Naive B cell (primary cell): ENCODE results near the gene LRRC32. TPM values are rescaled to one million over a fixed set of nuclear protein-coding genes. Genes with fewer than 3 reads are reported as not detected.
A peak's percentile ranks its signal among the peaks of the same experiment; 100 is the strongest.
"Not testable (repeated sequence)": the region's sequence is repeated elsewhere in the genome, so short reads cannot be mapped to it uniquely, and the experiment has no call there.

Experiments used
- ATAC-seq, 2 donors: fragments of 150-1000 bp; cut with Tn5 transposase; 2 replicates each; pipeline ENCODE4 v1.10.0; 2021; ENCODE audit warnings: low read depth in 2 of 2, mild to moderate bottlenecking in 2 of 2, moderate library complexity in 2 of 2
- DNase-seq: peaks from one replicate; pipeline ENCODE4 v3.0.0; 2022
- H3K27ac Mint-ChIP-seq, 6 donors: one replicate each; pipeline ENCODE4 v1.8.0; 2020 to 2022; ENCODE audit warnings: mild to moderate bottlenecking in 6 of 6, mixed read lengths in 6 of 6, moderate library complexity in 5 of 6, inconsistent platforms in 2 of 6
- H3K27me3 Mint-ChIP-seq, 3 donors: one replicate each; pipeline ENCODE4 v1.8.0; 2021 to 2022; ENCODE audit warnings: mixed read lengths in 3 of 3, mild to moderate bottlenecking in 1 of 3
- H3K36me3 Mint-ChIP-seq, 2 donors: one replicate each; pipeline ENCODE4 v1.8.0; 2020 to 2022; ENCODE audit warnings: mixed read lengths in 2 of 2, inconsistent platforms in 1 of 2, mild to moderate bottlenecking in 1 of 2
- H3K4me1 Mint-ChIP-seq, 3 donors: one replicate each; pipeline ENCODE4 v1.8.0; 2020 to 2022; ENCODE audit warnings: mixed read lengths in 3 of 3, inconsistent platforms in 1 of 3, mild to moderate bottlenecking in 1 of 3, moderate library complexity in 1 of 3
- H3K4me3 Mint-ChIP-seq, 8 donors: one replicate each; pipeline ENCODE4 v1.8.0; 2020 to 2022; ENCODE audit warnings: mild to moderate bottlenecking in 8 of 8, mixed read lengths in 8 of 8, moderate library complexity in 8 of 8, inconsistent platforms in 2 of 8
- H3K9me3 Mint-ChIP-seq, 7 donors: one replicate each; pipeline ENCODE4 v1.8.0; 2020 to 2022; ENCODE audit warnings: mixed read lengths in 7 of 7, mild to moderate bottlenecking in 5 of 7, inconsistent platforms in 2 of 7, moderate library complexity in 1 of 7
- polyA plus RNA-seq, 6 donors: library from polyadenylated mRNA; unstranded; fragments of 300-500 nt; fragmentation: Illumina TruSeq; gene quantifications; one replicate each; pipeline ENCODE4 v1.2.3, GENCODE V29; 2021; ENCODE audit warnings: low read depth in 6 of 6

Gene LRRC32
- polyA plus RNA-seq, 6 donors from 2014 or later = 0.13 to 1.9 TPM; not detected in 4

- ATAC-seq (no peak), DNase-seq (no peak)
- H3K27me3 Mint-ChIP-seq = peaks cover 16 to 60% (median 55%) of the 10 kb centered on the region in 3 donors
- no peak overlapping the region for H3K4me3 Mint-ChIP-seq
- H3K4me1 Mint-ChIP-seq = peaks cover 2 to 25% (median 23%) of the 10 kb centered on the region in 3 donors
- H3K27ac Mint-ChIP-seq = peak overlapping the region in 1 of 6 donors; percentile 66
- H3K9me3 Mint-ChIP-seq = no peaks in the 10 kb centered on the region
- H3K36me3 Mint-ChIP-seq = no peaks in the 10 kb centered on the region
Measured at GRCh38 chr11:76655501-76656049, 15.0 kb downstream of the LRRC32 start.

DNA sequence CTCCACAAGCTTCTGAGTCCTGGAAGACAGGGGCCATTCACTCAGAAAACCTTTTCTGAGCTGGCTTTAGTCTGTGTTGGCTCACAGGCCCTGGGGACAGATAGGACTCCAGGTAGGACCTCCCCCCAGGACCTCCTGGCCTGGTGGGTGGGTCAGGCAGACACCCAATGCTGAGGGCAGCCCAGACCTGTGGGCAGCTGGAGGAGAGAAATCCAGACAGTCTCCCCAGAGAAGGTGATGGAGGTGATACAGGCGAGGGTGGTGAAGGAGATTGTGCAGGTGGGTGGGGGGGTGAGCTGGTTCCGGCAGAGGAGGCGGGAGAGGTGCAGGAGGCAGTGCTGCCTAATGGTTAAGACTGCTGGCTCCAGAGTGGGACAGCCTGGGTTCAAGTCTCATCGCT lies 15.6 kb downstream of the LRRC32 start:
- H3K4me3 Mint-ChIP-seq = no peak overlapping the region
- no peak for DNase-seq
- peaks cover 0 to 2% (median 0%) of the 10 kb centered on the region in 7 donors for H3K9me3 Mint-ChIP-seq
- H3K36me3 Mint-ChIP-seq = no peaks in the 10 kb centered on the region
- H3K27ac Mint-ChIP-seq = peak overlapping the region in 2 of 6 donors; percentile 47 to 66
- peaks cover 2 to 25% (median 23%) of the 10 kb centered on the region in 3 donors for H3K4me1 Mint-ChIP-seq
- ATAC-seq = no peak
- peaks cover 19 to 62% (median 53%) of the 10 kb centered on the region in 3 donors for H3K27me3 Mint-ChIP-seq

DNA sequence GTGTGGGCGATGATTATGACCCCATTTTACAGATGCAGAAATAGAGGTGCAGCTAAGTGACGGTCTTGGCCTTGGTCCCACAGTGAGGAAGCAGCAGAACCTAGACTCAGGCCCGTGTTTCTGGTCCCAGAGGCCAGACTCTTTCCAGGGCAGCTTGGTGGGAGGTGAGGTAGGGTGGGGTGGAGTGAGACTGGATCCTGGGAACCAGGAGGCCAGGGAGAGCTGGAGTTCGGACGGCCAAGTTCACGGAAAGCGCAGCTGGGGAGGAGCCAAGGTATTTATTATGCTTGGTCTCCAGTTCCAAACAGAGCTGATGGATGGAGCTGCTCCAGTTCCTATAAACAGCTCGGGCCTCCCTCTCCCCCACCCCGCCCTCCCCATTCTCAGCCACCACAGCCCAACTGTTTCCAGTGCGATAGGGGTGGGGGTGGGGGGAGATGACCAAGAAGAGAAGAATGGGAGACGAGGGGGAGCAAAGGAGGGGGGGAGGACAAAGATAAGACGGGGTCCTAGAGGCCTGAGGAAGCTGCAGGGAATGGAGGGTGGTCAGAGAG lies 16.2 kb downstream of the LRRC32 start:
- peaks cover 21 to 65% (median 56%) of the 10 kb centered on the region in 3 donors for H3K27me3 Mint-ChIP-seq
- ATAC-seq = no peak
- H3K4me1 Mint-ChIP-seq = peaks cover 2 to 25% (median 23%) of the 10 kb centered on the region in 3 donors
- no peaks in the 10 kb centered on the region for H3K36me3 Mint-ChIP-seq
- H3K9me3 Mint-ChIP-seq = peaks cover 0 to 2% (median 0%) of the 10 kb centered on the region in 7 donors
- DNase-seq = no peak
- no peak overlapping the region for H3K4me3 Mint-ChIP-seq
- peak overlapping the region in 3 of 6 donors; percentile 49 to 90 (median 72) for H3K27ac Mint-ChIP-seq

GRCh38 chr11:76653674-76654284 lies 16.8 kb downstream of the LRRC32 start:
- no peak overlapping the region for H3K4me3 Mint-ChIP-seq

DNA sequence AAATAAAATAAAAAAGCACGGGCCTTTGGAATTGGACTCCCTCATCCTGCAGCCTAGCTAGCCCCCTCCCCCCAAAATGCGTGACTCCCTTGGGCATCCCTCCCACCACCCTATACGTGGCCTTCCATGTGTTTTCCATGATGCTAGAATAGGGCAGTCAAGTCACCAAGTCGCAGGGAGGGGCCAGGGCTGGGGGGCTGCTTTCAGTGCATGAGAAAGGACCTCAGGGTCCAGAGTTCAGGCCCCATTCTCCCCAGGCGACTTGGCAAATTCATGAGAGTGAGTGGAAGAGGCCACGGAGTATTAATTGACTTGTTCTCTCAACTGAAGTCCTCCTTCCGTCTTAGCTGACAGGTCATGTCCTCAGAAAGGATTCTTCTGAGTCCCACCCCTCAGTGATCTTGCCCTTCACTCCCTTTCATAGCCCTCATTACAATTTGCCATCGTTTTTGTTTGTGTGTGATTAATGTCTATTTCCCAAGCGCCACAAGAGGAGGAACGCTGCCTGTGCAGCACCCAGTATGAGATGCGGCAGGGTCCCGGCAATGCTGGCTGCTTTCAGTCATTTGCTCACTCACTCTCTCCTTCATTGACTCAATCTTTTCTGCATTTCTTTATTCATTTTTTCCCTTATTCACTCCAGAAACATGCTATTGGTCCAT lies 17.4 kb downstream of the LRRC32 start:
- H3K36me3 Mint-ChIP-seq = no peaks in the 10 kb centered on the region
- H3K27ac Mint-ChIP-seq = peak overlapping the region in 5 of 6 donors; percentile 27 to 63 (median 49)
- no peak for DNase-seq
- ATAC-seq = no peak
- no peak overlapping the region for H3K4me3 Mint-ChIP-seq
- H3K4me1 Mint-ChIP-seq = peaks cover 0 to 21% (median 19%) of the 10 kb centered on the region in 3 donors
- H3K9me3 Mint-ChIP-seq = peaks cover 0 to 2% (median 0%) of the 10 kb centered on the region in 7 donors
- peaks cover 23 to 65% (median 62%) of the 10 kb centered on the region in 3 donors for H3K27me3 Mint-ChIP-seq

More at GRCh38 chr11:76653674-76654284, 16.8 kb downstream of the LRRC32 start:
- ATAC-seq = no peak
- H3K4me1 Mint-ChIP-seq = peaks cover 2 to 25% (median 23%) of the 10 kb centered on the region in 3 donors
- DNase-seq = no peak
- H3K27me3 Mint-ChIP-seq = peaks cover 21 to 69% (median 60%) of the 10 kb centered on the region in 3 donors
- H3K36me3 Mint-ChIP-seq = no peaks in the 10 kb centered on the region
- peak overlapping the region in 5 of 6 donors; percentile 27 to 90 (median 49) for H3K27ac Mint-ChIP-seq
- H3K9me3 Mint-ChIP-seq = peaks cover 0 to 2% (median 0%) of the 10 kb centered on the region in 7 donors

GRCh38 chr11:76649851-76650372 lies 20.6 kb downstream of the LRRC32 start:
- no peak overlapping the region for H3K27ac Mint-ChIP-seq
- no peaks in the 10 kb centered on the region for H3K36me3 Mint-ChIP-seq
- H3K9me3 Mint-ChIP-seq = peaks cover 0 to 16% (median 9%) of the 10 kb centered on the region in 7 donors
- ATAC-seq (no peak), DNase-seq (no peak)
- H3K4me1 Mint-ChIP-seq = no peaks in the 10 kb centered on the region
- H3K4me3 Mint-ChIP-seq = peak overlapping the region in 1 of 8 donors; percentile 22
- H3K27me3 Mint-ChIP-seq = peaks cover 28 to 62% (median 55%) of the 10 kb centered on the region in 3 donors

- peaks cover 0 to 16% (median 9%) of the 10 kb centered on the region in 7 donors for H3K9me3 Mint-ChIP-seq
- no peak for ATAC-seq
- H3K4me1 Mint-ChIP-seq = no peaks in the 10 kb centered on the region
- no peak for DNase-seq
- no peak overlapping the region for H3K4me3 Mint-ChIP-seq
- H3K27me3 Mint-ChIP-seq = peaks cover 32 to 63% (median 57%) of the 10 kb centered on the region in 3 donors
- H3K36me3 Mint-ChIP-seq = no peaks in the 10 kb centered on the region
- no peak overlapping the region for H3K27ac Mint-ChIP-seq
Measured at GRCh38 chr11:76649011-76649410, 21.5 kb downstream of the LRRC32 start.

DNA sequence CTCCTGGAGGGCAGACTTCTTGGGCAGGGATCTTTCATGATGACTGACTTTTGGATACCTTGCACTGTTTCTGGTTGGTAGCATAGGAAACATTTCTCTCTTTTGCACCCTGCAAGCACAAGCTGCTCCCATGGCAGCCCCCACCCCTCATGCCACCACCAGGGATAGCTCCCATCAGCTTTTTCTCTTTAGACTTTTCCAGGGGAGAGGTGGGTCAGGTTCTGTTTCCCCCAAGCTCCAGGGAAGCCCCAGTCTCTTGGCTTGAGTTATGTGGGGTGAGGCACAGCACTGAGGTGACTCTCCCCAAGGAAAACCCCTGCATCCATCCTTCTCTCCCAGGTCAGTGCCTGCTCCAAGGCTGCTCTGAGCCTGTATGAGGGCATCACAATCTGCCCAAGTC lies 22.5 kb downstream of the LRRC32 start:
- H3K27me3 Mint-ChIP-seq = peaks cover 25 to 54% (median 50%) of the 10 kb centered on the region in 3 donors

GRCh38 chr11:76646882-76647534 lies 23.5 kb downstream of the LRRC32 start:
- H3K27me3 Mint-ChIP-seq = peaks cover 25 to 51% (median 49%) of the 10 kb centered on the region in 3 donors
- peaks cover 5 to 10% (median 5%) of the 10 kb centered on the region in 3 donors for H3K4me1 Mint-ChIP-seq

More for the DNA sequence above, 22.5 kb downstream of the LRRC32 start:
- DNase-seq (no peak), ATAC-seq (no peak)
- Mint-ChIP-seq H3K27ac (peak overlapping the region in 2 of 6 donors; percentile 54 to 77), H3K36me3 (no peaks in the 10 kb centered on the region), H3K4me3 (no peak overlapping the region), H3K4me1 (peaks cover 0 to under 1% (median 0%) of the 10 kb centered on the region in 3 donors), H3K9me3 (peaks cover 0 to 16% (median 9%) of the 10 kb centered on the region in 7 donors)

GRCh38 chr11:76644591-76644990 lies 26.0 kb downstream of the LRRC32 start:
- DNase-seq (no peak), ATAC-seq (no peak)
- Mint-ChIP-seq H3K27me3 (peaks cover 20 to 49% (median 40%) of the 10 kb centered on the region in 3 donors), H3K36me3 (no peaks in the 10 kb centered on the region), H3K9me3 (peaks cover 0 to 16% (median 9%) of the 10 kb centered on the region in 7 donors), H3K27ac (peak overlapping the region in 1 of 6 donors; percentile 24), H3K4me1 (peaks cover 17 to 30% (median 22%) of the 10 kb centered on the region in 3 donors), H3K4me3 (no peak overlapping the region)

More at GRCh38 chr11:76646882-76647534, 23.5 kb downstream of the LRRC32 start:
- H3K4me3 Mint-ChIP-seq = no peak overlapping the region
- peaks cover 0 to 16% (median 9%) of the 10 kb centered on the region in 7 donors for H3K9me3 Mint-ChIP-seq
- no peak overlapping the region for H3K27ac Mint-ChIP-seq
- DNase-seq = no peak
- ATAC-seq = no peak
- no peaks in the 10 kb centered on the region for H3K36me3 Mint-ChIP-seq

- H3K4me3 Mint-ChIP-seq, DNase-seq, H3K36me3 Mint-ChIP-seq, ATAC-seq: not testable (repeated sequence)
- Mint-ChIP-seq H3K27ac (peak overlapping the region in 1 of 6 donors; percentile 46), H3K9me3 (peaks cover 0 to 16% (median 9%) of the 10 kb centered on the region in 7 donors), H3K27me3 (peaks cover 20 to 45% (median 33%) of the 10 kb centered on the region in 3 donors), H3K4me1 (peaks cover 25 to 39% (median 29%) of the 10 kb centered on the region in 3 donors)
Measured at GRCh38 chr11:76643711-76644110, 26.8 kb downstream of the LRRC32 start.

DNA sequence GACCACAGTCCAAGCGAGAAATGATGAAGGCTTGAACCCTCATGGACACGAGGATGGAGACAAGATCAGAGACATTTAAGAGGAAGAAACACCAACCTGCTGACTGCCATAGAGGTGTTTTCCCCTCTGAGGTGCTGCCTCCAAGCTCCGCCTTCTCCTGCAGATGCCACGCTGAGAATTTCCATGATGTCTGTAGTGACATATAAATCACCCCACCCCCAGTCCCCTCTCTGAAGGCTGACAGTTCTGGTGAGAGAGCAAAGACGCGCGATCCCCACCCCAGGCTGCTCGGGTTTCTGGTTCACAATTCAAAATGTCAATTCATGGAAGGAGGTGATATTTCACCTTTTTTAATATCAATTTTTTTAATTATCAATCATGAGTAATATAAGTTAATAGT lies 28.2 kb downstream of the LRRC32 start:
- peaks cover 36 to 53% (median 43%) of the 10 kb centered on the region in 3 donors for H3K4me1 Mint-ChIP-seq
- H3K27me3 Mint-ChIP-seq = peaks cover 13 to 34% (median 29%) of the 10 kb centered on the region in 3 donors
- ATAC-seq = peak; percentile 40 to 59
- peak overlapping the region; percentile 78 to 100 (median 96) for H3K27ac Mint-ChIP-seq
- peak overlapping the region in 2 of 8 donors; percentile 56 to 78 for H3K4me3 Mint-ChIP-seq
- peaks cover 0 to 12% (median 9%) of the 10 kb centered on the region in 7 donors for H3K9me3 Mint-ChIP-seq
- no peaks in the 10 kb centered on the region for H3K36me3 Mint-ChIP-seq
- peak; percentile 72 for DNase-seq
